MV-4-11 (cell line): ENCODE data around the gene SMIM10.
"Not testable (repeated sequence)": the region's sequence is repeated elsewhere in the genome, so short reads cannot be mapped to it uniquely, and the experiment has no call there.

Experiments used
- DNase-seq: peaks from one replicate; lab custom pipeline; 2025; lab: John Stamatoyannopoulos, UW

The SMIM10 gene

GRCh38 chrX:134990801-134991481 lies at the start of gene SMIM10:
Gene SMIM10 (plus strand): TSS chrX:134990991. CDS start chrX:134991096, 105 bp downstream.
- DNase-seq: peak; percentile 51

GRCh38 chrX:134946364-134946763 lies 44.4 kb upstream of the SMIM10 start:
- DNase-seq: not testable (repeated sequence)

GRCh38 chrX:134948333-134949241 lies 42.2 kb upstream of the SMIM10 start:
- DNase-seq: peak; percentile 8

- DNase-seq: no peak
Observed at GRCh38 chrX:134949271-134949670, 41.5 kb upstream of the SMIM10 start.

GRCh38 chrX:134957836-134958235 lies 33.0 kb upstream of the SMIM10 start:
- DNase-seq: no peak

- not testable (repeated sequence) for DNase-seq
Observed at GRCh38 chrX:134960366-134960765, 30.4 kb upstream of the SMIM10 start.

- peak; percentile 39 for DNase-seq
Observed at GRCh38 chrX:134963041-134963440, 27.8 kb upstream of the SMIM10 start.

GRCh38 chrX:134969726-134970125 lies 21.1 kb upstream of the SMIM10 start:
- no peak for DNase-seq

- no peak for DNase-seq
Observed at GRCh38 chrX:134971926-134972325, 18.9 kb upstream of the SMIM10 start.

GRCh38 chrX:134975516-134975915 lies 15.3 kb upstream of the SMIM10 start:
- no peak for DNase-seq

GRCh38 chrX:134981910-134982309 lies 8.9 kb upstream of the SMIM10 start:
- DNase-seq: no peak

- DNase-seq: no peak
Observed at GRCh38 chrX:134982748-134983147, 8.0 kb upstream of the SMIM10 start.

- peak; percentile 59 for DNase-seq
Observed at GRCh38 chrX:134985479-134985878, 5.3 kb upstream of the SMIM10 start.

- DNase-seq: peak; percentile 33
Observed at GRCh38 chrX:134990475-134990800, 353 bp upstream of the SMIM10 start.

- DNase-seq: no peak
Observed at GRCh38 chrX:134997646-134998045, 6.9 kb downstream of the SMIM10 start.

- DNase-seq: no peak
Observed at GRCh38 chrX:134998246-134998645, 7.5 kb downstream of the SMIM10 start.

- peak; percentile 63 for DNase-seq
Observed at GRCh38 chrX:134999469-134999868, 8.7 kb downstream of the SMIM10 start.

GRCh38 chrX:135000516-135000915 lies 9.7 kb downstream of the SMIM10 start:
- DNase-seq: no peak

GRCh38 chrX:135003876-135004623 lies 13.3 kb downstream of the SMIM10 start:
- DNase-seq: peak; percentile 70

GRCh38 chrX:135006187-135006586 lies 15.4 kb downstream of the SMIM10 start:
- DNase-seq: no peak

GRCh38 chrX:135009057-135009610 lies 18.3 kb downstream of the SMIM10 start:
- no peak for DNase-seq

- no peak for DNase-seq
Observed at GRCh38 chrX:135009838-135010237, 19.0 kb downstream of the SMIM10 start.
